ENCODE data around the gene CSF1R. TPM values are rescaled to one million over a fixed set of nuclear protein-coding genes. Genes with fewer than 3 reads are reported as not detected.

CSF1R gene
- 10 to 100 TPM in 7 of 10 donors, 1 to 10 TPM in 3; 6.8 to 83.9 (median 11.2) TPM for total RNA-seq
- 1 to 10 TPM; 4.8 to 6.4 TPM for polyA plus RNA-seq
- long read RNA-seq, donor 1, partial matches to known transcripts: 4 of 6 reads
- long read RNA-seq, donor 1, other reads (novel, unspliced or antisense): 2 of 6 reads
- long read RNA-seq, donor 2, partial matches to known transcripts: 7 of 10 reads
- long read RNA-seq, donor 2, other reads (novel, unspliced or antisense): 3 of 10 reads
- long read RNA-seq, donor 3, partial matches to known transcripts: 6 of 8 reads
- long read RNA-seq, donor 3, other reads (novel, unspliced or antisense): 2 of 8 reads

- Histone ChIP-seq H3K27ac (peak within 1 kb of the TSS in 5 of 10 donors; percentile 14 to 89 (median 41)), H3K36me3 (peaks cover 0 to 3% (median 0%) of the 10 kb centered on the region in 9 donors), H3K4me1 (peaks cover 0 to 28% (median 10%) of the 10 kb centered on the region in 9 donors), H3K9me3 (no peaks in the 10 kb centered on the region), H3K4me3 (peak within 1 kb of the TSS in 8 of 10 donors; percentile 10 to 60 (median 41)), H3K27me3 (peaks cover 0 to 5% (median 0%) of the 10 kb centered on the region in 7 donors)
- no peak for TF ChIP-seq CTCF (IDR thresholded peaks at IDR 0.05)
- peak in 3 of 8 donors; percentile 18 to 51 (median 44) for ATAC-seq
- no peak for DNase-seq
- intact Hi-C loops (cut with DNase I): no loop called here
- WGBS, 2 donors: 85 to 89% methylated on average over 9 of the region's 9 CpGs
Observed at GRCh38 chr5:150085950-150086715, at the start of gene CSF1R. Gene CSF1R (minus strand): TSS chr5:150086554. CDS start chr5:150086427, 127 bp downstream.

- H3K9me3 ChIP-seq: no peaks in the 10 kb centered on the region
- intact Hi-C loops (cut with DNase I): loop anchor here in 4 of 10 donors (10.0 kb wide), 2 partner anchors 219 to 299 kb away; partner anchors contain the start of gene TCOF1 (in 1 of the 4)
- WGBS, 2 donors: 74 to 88% methylated on average over 21 of the region's 21 CpGs
- ATAC-seq: no peak
- no peak for TF ChIP-seq CTCF (IDR thresholded peaks at IDR 0.05)
- peaks cover 35 to 91% (median 70%) of the 10 kb centered on the region in 9 donors for H3K4me1 ChIP-seq
- no peak overlapping the region for H3K4me3 ChIP-seq
- peaks cover 0 to 60% (median 0%) of the 10 kb centered on the region in 9 donors for H3K36me3 ChIP-seq
- H3K27me3 ChIP-seq: no peaks in the 10 kb centered on the region
- H3K27ac ChIP-seq: peak overlapping the region in 9 of 10 donors; percentile 15 to 92 (median 87)
- DNase-seq: peak in 1 of 2 donors; percentile 10
Observed at GRCh38 chr5:150135557-150136304, 49.4 kb upstream of the CSF1R start.

- intact Hi-C loops (cut with DNase I): loop anchor here in 6 of 10 donors (5.0 to 10.0 kb wide), 3 partner anchors 83 to 301 kb away; partner anchors contain the start of gene TCOF1 (in 1 of the 6)
- TF ChIP-seq CTCF (IDR thresholded peaks at IDR 0.05): no peak
- no peak overlapping the region for H3K4me3 ChIP-seq
- no peaks in the 10 kb centered on the region for H3K27me3 ChIP-seq
- no peaks in the 10 kb centered on the region for H3K9me3 ChIP-seq
- H3K27ac ChIP-seq: peak overlapping the region in 7 of 10 donors; percentile 14 to 92 (median 87)
- peaks cover 0 to 75% (median 0%) of the 10 kb centered on the region in 9 donors for H3K36me3 ChIP-seq
- no peak for ATAC-seq
- DNase-seq: no peak
- peaks cover 26 to 90% (median 67%) of the 10 kb centered on the region in 9 donors for H3K4me1 ChIP-seq
- WGBS, 2 donors: 66 to 76% methylated on average over 7 of the region's 7 CpGs
Observed at GRCh38 chr5:150134198-150134588, 47.8 kb upstream of the CSF1R start.
